Peyer's patch (tissue), 4 donors: ENCODE results near the gene NOC3L.

Experiments
- CTCF ChIP-seq, 6 experiments: fragments of 450-650 bp in 4 of 6; fragments of 200-600 bp in 2 of 6; sonication (generic) in 1 of 6; IDR thresholded peaks; one replicate each; pipeline ENCODE4 v1.5.1; 2017 to 2019; ENCODE audit warnings: antibody characterized with exemption in 6 of 6, mild to moderate bottlenecking in 3 of 6, moderate library complexity in 1 of 6
- POLR2A ChIP-seq, 2 donors: fragments of 450-650 bp; IDR thresholded peaks; one replicate each; pipeline ENCODE4 v1.5.1; 2017; ENCODE audit warnings: antibody characterized with exemption in 2 of 2, mild to moderate bottlenecking in 2 of 2, moderate library complexity in 2 of 2

GRCh38 chr10:94370501-94370900, 7.8 kb upstream of the NOC3L start:
- no peak for TF ChIP-seq CTCF (IDR thresholded peaks at IDR 0.05)
- TF ChIP-seq POLR2A (IDR thresholded peaks at IDR 0.05), result no peak
